IgD-negative memory B cell (primary cell): ENCODE results near the gene TPST1. TPM values are rescaled to one million over a fixed set of nuclear protein-coding genes. Genes with fewer than 3 reads are reported as not detected.
"Not testable (repeated sequence)": the region's sequence is repeated elsewhere in the genome, so short reads cannot be mapped to it uniquely, and the experiment has no call there.

Experiments
- H3K27ac Mint-ChIP-seq, 3 donors: one replicate each; pipeline ENCODE4 v1.8.0; 2020 to 2022; ENCODE audit warnings: mild to moderate bottlenecking in 3 of 3, mixed read lengths in 3 of 3, moderate library complexity in 1 of 3
- H3K27me3 Mint-ChIP-seq: one replicate; pipeline ENCODE4 v1.8.0; 2021; ENCODE audit warnings: mixed read lengths
- H3K36me3 Mint-ChIP-seq: one replicate; pipeline ENCODE4 v1.8.0; 2020; ENCODE audit warnings: mild to moderate bottlenecking, mixed read lengths
- H3K4me1 Mint-ChIP-seq, 3 donors: one replicate each; pipeline ENCODE4 v1.8.0; 2020 to 2022; ENCODE audit warnings: mixed read lengths in 3 of 3, mild to moderate bottlenecking in 1 of 3
- H3K4me3 Mint-ChIP-seq, 4 donors: one replicate each; pipeline ENCODE4 v1.8.0; 2020 to 2022; ENCODE audit warnings: mild to moderate bottlenecking in 4 of 4, mixed read lengths in 4 of 4, moderate library complexity in 3 of 4
- H3K9me3 Mint-ChIP-seq, 3 donors: one replicate each; pipeline ENCODE4 v1.8.0; 2020 to 2021; ENCODE audit warnings: mixed read lengths in 3 of 3, mild to moderate bottlenecking in 1 of 3
- polyA plus RNA-seq: library from polyadenylated mRNA; unstranded; fragments of 300-500 nt; fragmentation: Illumina TruSeq; gene quantifications from one replicate; pipeline ENCODE4 v1.2.3, GENCODE V29; 2021

Gene TPST1
- polyA plus RNA-seq, 1 donor from 2014 or later = 4.5 TPM

GRCh38 chr7:66206119-66206933 lies 1.2 kb downstream of the TPST1 start:
- peak overlapping the region; percentile 89 to 97 (median 90) for H3K4me3 Mint-ChIP-seq
- H3K36me3 Mint-ChIP-seq = no peaks in the 10 kb centered on the region
- H3K27me3 Mint-ChIP-seq = peaks cover 4% of the 10 kb centered on the region
- H3K9me3 Mint-ChIP-seq = no peaks in the 10 kb centered on the region
- peaks cover 29 to 38% (median 31%) of the 10 kb centered on the region in 3 donors for H3K4me1 Mint-ChIP-seq
- H3K27ac Mint-ChIP-seq = peak overlapping the region in 2 of 3 donors; percentile 67 to 78

- H3K27me3 Mint-ChIP-seq = peaks cover 4% of the 10 kb centered on the region
- H3K27ac Mint-ChIP-seq = peak overlapping the region in 2 of 3 donors; percentile 4 to 78
- H3K9me3 Mint-ChIP-seq = no peaks in the 10 kb centered on the region
- no peaks in the 10 kb centered on the region for H3K36me3 Mint-ChIP-seq
- peaks cover 29 to 38% (median 31%) of the 10 kb centered on the region in 3 donors for H3K4me1 Mint-ChIP-seq
- peak overlapping the region; percentile 65 to 97 (median 90) for H3K4me3 Mint-ChIP-seq
Measured at GRCh38 chr7:66206934-66207240, 1.8 kb downstream of the TPST1 start.

- peak overlapping the region; percentile 1 to 78 (median 7) for H3K27ac Mint-ChIP-seq
- peaks cover 29 to 32% (median 29%) of the 10 kb centered on the region in 3 donors for H3K4me1 Mint-ChIP-seq
- H3K4me3 Mint-ChIP-seq = peak overlapping the region; percentile 65 to 97 (median 90)
- H3K27me3 Mint-ChIP-seq = peaks cover 4% of the 10 kb centered on the region
- no peaks in the 10 kb centered on the region for H3K36me3 Mint-ChIP-seq
- no peaks in the 10 kb centered on the region for H3K9me3 Mint-ChIP-seq
Measured at GRCh38 chr7:66207540-66207939, 2.4 kb downstream of the TPST1 start.

GRCh38 chr7:66211429-66211828 lies 6.3 kb downstream of the TPST1 start:
- H3K36me3 Mint-ChIP-seq = peaks cover 4% of the 10 kb centered on the region
- no peak overlapping the region for H3K4me3 Mint-ChIP-seq
- H3K27me3 Mint-ChIP-seq = no peaks in the 10 kb centered on the region
- no peaks in the 10 kb centered on the region for H3K9me3 Mint-ChIP-seq
- H3K4me1 Mint-ChIP-seq = peaks cover 17 to 26% (median 17%) of the 10 kb centered on the region in 3 donors
- no peak overlapping the region for H3K27ac Mint-ChIP-seq

GRCh38 chr7:66213637-66214036 lies 8.5 kb downstream of the TPST1 start:
- Mint-ChIP-seq H3K36me3 (peaks cover 9% of the 10 kb centered on the region), H3K27ac (no peak overlapping the region), H3K27me3 (no peaks in the 10 kb centered on the region), H3K4me1 (peaks cover 1 to 15% (median 4%) of the 10 kb centered on the region in 3 donors), H3K4me3 (no peak overlapping the region), H3K9me3 (no peaks in the 10 kb centered on the region)

- H3K27me3 Mint-ChIP-seq = no peaks in the 10 kb centered on the region
- H3K4me1 Mint-ChIP-seq = peaks cover 6 to 17% (median 6%) of the 10 kb centered on the region in 3 donors
- H3K36me3 Mint-ChIP-seq = peaks cover 9% of the 10 kb centered on the region
- H3K27ac Mint-ChIP-seq = no peak overlapping the region
- no peaks in the 10 kb centered on the region for H3K9me3 Mint-ChIP-seq
- H3K4me3 Mint-ChIP-seq = no peak overlapping the region
Measured at GRCh38 chr7:66216687-66217086, 11.6 kb downstream of the TPST1 start.

GRCh38 chr7:66219805-66220204 lies 14.7 kb downstream of the TPST1 start:
- H3K4me3 Mint-ChIP-seq = no peak overlapping the region
- no peaks in the 10 kb centered on the region for H3K9me3 Mint-ChIP-seq
- peaks cover 9 to 16% (median 10%) of the 10 kb centered on the region in 3 donors for H3K4me1 Mint-ChIP-seq
- peaks cover 11% of the 10 kb centered on the region for H3K36me3 Mint-ChIP-seq
- no peak overlapping the region for H3K27ac Mint-ChIP-seq
- H3K27me3 Mint-ChIP-seq = no peaks in the 10 kb centered on the region

GRCh38 chr7:66221442-66221841 lies 16.3 kb downstream of the TPST1 start:
- peak overlapping the region in 1 of 4 donors; percentile 9 for H3K4me3 Mint-ChIP-seq

GRCh38 chr7:66227808-66228207 lies 22.7 kb downstream of the TPST1 start:
- peaks cover 0 to 1% (median 0%) of the 10 kb centered on the region in 3 donors for H3K4me1 Mint-ChIP-seq
- H3K4me3 Mint-ChIP-seq = no peak overlapping the region
- no peaks in the 10 kb centered on the region for H3K27me3 Mint-ChIP-seq
- H3K27ac Mint-ChIP-seq = no peak overlapping the region
- H3K9me3 Mint-ChIP-seq = peaks cover 1 to 7% (median 3%) of the 10 kb centered on the region in 3 donors
- peaks cover 6% of the 10 kb centered on the region for H3K36me3 Mint-ChIP-seq

More at GRCh38 chr7:66221442-66221841, 16.3 kb downstream of the TPST1 start:
- Mint-ChIP-seq H3K36me3 (peaks cover 7% of the 10 kb centered on the region), H3K27ac (no peak overlapping the region), H3K4me1 (peaks cover 9 to 16% (median 10%) of the 10 kb centered on the region in 3 donors), H3K27me3 (no peaks in the 10 kb centered on the region), H3K9me3 (no peaks in the 10 kb centered on the region)

- H3K27me3 Mint-ChIP-seq, H3K4me1 Mint-ChIP-seq, H3K4me3 Mint-ChIP-seq, H3K9me3 Mint-ChIP-seq, H3K27ac Mint-ChIP-seq, H3K36me3 Mint-ChIP-seq: not testable (repeated sequence)
Measured at GRCh38 chr7:66231326-66232216, 26.4 kb downstream of the TPST1 start.

GRCh38 chr7:66233638-66234037 lies 28.5 kb downstream of the TPST1 start:
- no peak overlapping the region for H3K4me3 Mint-ChIP-seq
- H3K4me1 Mint-ChIP-seq = peaks cover 0 to 3% (median 1%) of the 10 kb centered on the region in 3 donors
- H3K27ac Mint-ChIP-seq = no peak overlapping the region
- H3K9me3 Mint-ChIP-seq = peaks cover 2 to 6% (median 6%) of the 10 kb centered on the region in 3 donors
- H3K27me3 Mint-ChIP-seq = no peaks in the 10 kb centered on the region
- H3K36me3 Mint-ChIP-seq = peaks cover 5% of the 10 kb centered on the region

- H3K36me3 Mint-ChIP-seq = peaks cover 2% of the 10 kb centered on the region
- H3K4me1 Mint-ChIP-seq = peaks cover 0 to 3% (median 1%) of the 10 kb centered on the region in 3 donors
- no peaks in the 10 kb centered on the region for H3K27me3 Mint-ChIP-seq
- peaks cover 2 to 6% (median 6%) of the 10 kb centered on the region in 3 donors for H3K9me3 Mint-ChIP-seq
- H3K27ac Mint-ChIP-seq = peak overlapping the region in 2 of 3 donors; percentile 23 to 62
- H3K4me3 Mint-ChIP-seq = peak overlapping the region in 1 of 4 donors; percentile 3
Measured at GRCh38 chr7:66236713-66237303, 31.7 kb downstream of the TPST1 start.

GRCh38 chr7:66237906-66238772 lies 33.0 kb downstream of the TPST1 start:
- H3K27ac Mint-ChIP-seq = no peak overlapping the region
- no peak overlapping the region for H3K4me3 Mint-ChIP-seq
- peaks cover 0 to 3% (median 1%) of the 10 kb centered on the region in 3 donors for H3K4me1 Mint-ChIP-seq
- no peaks in the 10 kb centered on the region for H3K27me3 Mint-ChIP-seq
- H3K36me3 Mint-ChIP-seq = peaks cover 2% of the 10 kb centered on the region
- H3K9me3 Mint-ChIP-seq = peaks cover 0 to 3% (median 2%) of the 10 kb centered on the region in 3 donors
